Caki2 (cell line): ENCODE results near the gene NR2E1. TPM values are rescaled to one million over a fixed set of nuclear protein-coding genes. Genes with fewer than 3 reads are reported as not detected.

ENCODE experiments used
- DNase-seq: peaks from one replicate; pipeline ENCODE4 v3.0.0-alpha.2; 2015; ENCODE audit warnings: low read depth
- in situ Hi-C: cut with HindIII; loops from 2 replicates; pipeline ENCODE4 v1.10.0; 2016; ENCODE audit warnings: low sequenced_read_pairs, low pct_unique_long_range_greater_than_20kb, mixed read lengths
- total RNA-seq: library from RNA; depleted of rRNA; stranded (reverse); fragments of >200 nt; shearing (Covaris generic); gene quantifications from 2 replicates; pipeline ENCODE4 v1.2.3, GENCODE V29; 2014; ENCODE audit warnings: low replicate concordance

The NR2E1 gene
- total RNA-seq, 1 experiment from 2014 or later = not detected

GRCh38 chr6:108168501-108169463 lies 3.0 kb downstream of the NR2E1 start:
- in situ Hi-C loops = no loop called here
- no peak for DNase-seq

- in situ Hi-C loops = no loop called here
- DNase-seq = no peak
These were observed 3.9 kb downstream of the NR2E1 start for GRCh38 chr6:108169464-108170331.

- in situ Hi-C loops = no loop called here
- no peak for DNase-seq
These were observed 4.8 kb downstream of the NR2E1 start for GRCh38 chr6:108170332-108171290.

GRCh38 chr6:108171291-108171917 lies 5.6 kb downstream of the NR2E1 start:
- DNase-seq = no peak
- in situ Hi-C loops = no loop called here

GRCh38 chr6:108171918-108172516 lies 6.2 kb downstream of the NR2E1 start:
- no peak for DNase-seq
- in situ Hi-C loops = no loop called here

DNA sequence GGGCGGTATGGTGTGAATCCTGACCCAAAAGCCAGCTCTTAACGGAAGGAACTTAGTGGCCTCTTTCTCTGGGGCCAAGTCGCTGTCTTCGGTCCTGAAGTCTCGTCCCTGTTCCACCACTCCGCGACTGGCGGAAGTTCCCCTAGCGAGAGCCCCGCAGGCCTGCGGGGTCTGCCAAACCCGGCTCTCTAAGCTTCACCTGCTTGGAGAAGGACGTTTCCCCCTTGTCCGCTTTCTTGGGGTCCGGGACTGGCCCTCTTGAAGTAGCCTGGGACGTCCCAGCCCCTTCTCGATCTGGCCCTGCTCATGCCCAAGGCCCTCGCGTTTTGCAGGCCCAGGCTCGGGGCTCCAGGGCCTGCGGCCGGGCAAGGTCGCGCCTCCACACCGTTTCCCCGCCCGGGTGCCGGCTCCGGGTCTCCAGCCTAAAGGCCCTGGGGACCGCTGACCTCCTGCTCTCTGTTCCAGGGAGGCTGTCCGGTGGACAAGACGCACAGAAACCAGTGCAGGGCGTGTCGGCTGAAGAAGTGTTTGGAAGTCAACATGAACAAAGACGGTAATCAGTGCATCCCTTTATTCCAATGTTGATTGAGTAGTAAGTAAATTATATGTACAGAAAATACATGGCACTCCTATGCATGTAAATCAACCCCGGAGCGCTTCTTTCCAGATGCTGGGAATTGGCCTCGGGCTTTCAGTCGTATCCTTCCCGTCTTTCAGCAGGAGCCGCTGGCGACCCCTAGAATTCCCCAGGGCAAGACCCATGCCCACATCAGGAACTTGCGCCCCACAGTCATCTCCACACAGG lies 8.8 kb downstream of the NR2E1 start:
- DNase-seq = no peak
- in situ Hi-C loops = no loop called here

DNA sequence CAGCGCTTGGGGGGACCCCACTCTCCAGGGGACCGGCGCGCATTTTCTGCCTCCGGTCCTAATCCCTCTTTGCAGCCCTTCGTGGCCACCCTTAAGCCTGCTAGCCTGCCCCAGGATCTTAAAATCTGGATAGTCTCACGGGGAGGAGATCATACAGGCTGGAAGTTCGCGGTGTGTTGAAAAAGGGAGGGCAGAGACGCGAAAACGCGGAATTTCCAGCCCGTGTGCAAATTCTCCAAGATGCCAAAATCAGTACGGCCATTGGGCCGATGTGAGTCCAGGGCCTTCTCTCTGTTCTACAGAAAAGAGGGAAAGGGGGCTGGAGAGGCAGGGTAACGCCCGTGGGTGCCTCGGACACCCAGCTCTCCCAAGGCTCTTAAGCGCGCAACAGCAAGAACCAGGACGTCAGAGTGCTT lies 9.4 kb downstream of the NR2E1 start:
- no peak for DNase-seq
- in situ Hi-C loops = no loop called here

DNA sequence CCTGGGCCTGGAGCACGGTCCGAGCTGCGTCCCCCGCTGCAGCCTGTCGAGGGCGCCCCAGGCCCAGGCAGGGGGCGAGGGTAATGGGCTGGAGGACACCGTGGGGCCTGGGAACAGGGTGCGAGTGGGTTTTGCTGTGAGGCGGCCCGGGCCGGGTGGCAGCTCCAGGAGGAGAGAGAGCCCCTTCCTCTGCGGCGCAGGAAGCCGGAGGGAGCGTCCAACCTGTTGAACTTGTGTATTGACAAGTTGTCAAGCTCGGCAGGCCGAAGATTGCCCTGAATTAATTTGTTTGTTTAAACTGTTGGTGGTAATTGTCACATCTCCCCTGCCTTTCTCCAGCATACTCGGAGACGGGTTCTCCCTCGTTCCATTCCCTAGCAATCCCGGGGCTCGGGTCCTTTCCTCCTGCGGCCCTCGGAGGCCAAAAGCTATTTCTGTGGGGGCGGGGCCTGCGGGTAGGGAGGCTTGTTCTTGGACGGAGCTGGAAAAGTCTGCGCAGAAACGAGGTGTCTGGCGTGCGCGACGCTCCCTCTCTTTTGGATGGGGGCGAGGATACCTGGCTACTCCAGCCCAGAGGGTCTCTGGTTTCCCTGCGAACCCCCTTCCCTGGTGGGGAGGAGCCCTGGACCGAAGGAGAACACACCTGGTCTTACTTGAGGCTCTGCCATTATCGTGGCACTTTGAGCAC lies 9.9 kb downstream of the NR2E1 start:
- no peak for DNase-seq
- in situ Hi-C loops = no loop called here

DNA sequence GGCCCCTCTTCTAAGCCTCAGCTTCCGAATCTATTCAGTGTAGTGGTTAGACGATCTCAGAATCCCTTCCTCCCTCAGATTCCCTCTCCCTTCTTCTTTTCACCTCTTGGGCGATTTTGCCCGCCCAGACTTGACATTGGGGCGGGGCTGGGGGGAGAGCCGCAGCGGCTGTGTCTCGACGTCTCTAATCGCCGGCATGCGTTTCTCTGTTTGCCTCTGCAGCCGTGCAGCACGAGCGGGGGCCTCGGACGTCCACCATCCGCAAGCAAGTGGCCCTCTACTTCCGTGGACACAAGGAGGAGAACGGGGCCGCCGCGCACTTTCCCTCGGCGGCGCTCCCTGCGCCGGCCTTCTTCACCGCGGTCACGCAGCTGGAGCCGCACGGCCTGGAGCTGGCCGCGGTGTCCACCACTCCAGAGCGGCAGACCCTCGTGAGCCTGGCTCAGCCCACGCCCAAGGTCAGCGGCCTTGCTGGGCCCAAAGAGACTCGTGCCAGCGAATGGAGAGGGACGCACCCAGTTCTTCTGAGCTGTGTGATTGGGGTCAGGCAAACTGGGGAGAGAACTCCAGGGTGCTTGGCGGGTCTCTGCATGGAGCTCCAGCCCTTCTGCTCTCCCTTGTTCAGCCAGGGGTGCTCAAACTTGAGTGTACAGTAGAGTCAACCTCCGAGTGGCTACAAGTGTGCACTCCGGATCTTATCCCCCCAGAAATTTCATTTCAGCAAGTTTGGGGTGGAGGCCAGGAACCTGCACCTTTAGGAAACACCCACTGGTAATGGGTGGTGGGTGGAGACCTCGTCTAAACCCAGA lies 10.7 kb downstream of the NR2E1 start:
- DNase-seq = no peak
- in situ Hi-C loops = no loop called here

GRCh38 chr6:108179741-108180140 lies 13.9 kb downstream of the NR2E1 start:
- in situ Hi-C loops = no loop called here

GRCh38 chr6:108180266-108180665 lies 14.4 kb downstream of the NR2E1 start:
- no peak for DNase-seq
- in situ Hi-C loops = no loop called here

More at GRCh38 chr6:108179741-108180140, 13.9 kb downstream of the NR2E1 start:
- no peak for DNase-seq

- in situ Hi-C loops = no loop called here
These were observed 15.0 kb downstream of the NR2E1 start for GRCh38 chr6:108180776-108181175.

DNA sequence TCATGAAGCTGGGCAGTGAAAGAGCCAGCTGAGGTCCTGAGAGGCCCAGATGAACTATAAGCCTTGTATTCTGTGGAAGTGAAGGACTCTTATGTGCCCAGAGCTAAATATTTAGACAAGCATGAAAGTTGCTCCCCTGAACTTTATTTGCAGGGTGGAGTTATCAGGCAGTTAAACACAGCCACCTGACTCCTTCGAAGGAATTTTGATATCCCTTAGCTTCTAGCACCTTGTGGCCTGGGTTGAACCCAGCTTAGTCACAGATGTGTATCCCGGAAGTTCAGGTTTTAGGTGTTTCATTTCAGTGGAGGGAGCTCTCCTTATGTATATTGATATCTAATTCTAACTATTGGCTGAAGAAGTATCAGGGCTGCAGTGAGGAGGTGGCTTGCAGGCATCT lies 20.4 kb downstream of the NR2E1 start:
- in situ Hi-C loops = no loop called here
- DNase-seq = no peak

More at GRCh38 chr6:108180776-108181175, 15.0 kb downstream of the NR2E1 start:
- no peak for DNase-seq

- in situ Hi-C loops = no loop called here
These were observed 21.7 kb downstream of the NR2E1 start for GRCh38 chr6:108187519-108187918.

GRCh38 chr6:108193131-108193530 lies 27.3 kb downstream of the NR2E1 start:
- in situ Hi-C loops = no loop called here
- no peak for DNase-seq

More at GRCh38 chr6:108187519-108187918, 21.7 kb downstream of the NR2E1 start:
- no peak for DNase-seq
